NCI-H187 treated with DMSO at 0.1 percent for 48 hours (cell line): ENCODE measurements around the gene FGFBP3.

Experiments
- DNase-seq: peaks from one replicate; lab custom pipeline; 2025; lab: John Stamatoyannopoulos, UW

The FGFBP3 gene

GRCh38 chr10:91909117-91909677 is at the start of gene FGFBP3:
Gene FGFBP3 (minus strand): TSS chr10:91909486. CDS start chr10:91908969, 517 bp downstream.
- DNase-seq, result peak; percentile 26

GRCh38 chr10:91957091-91957490 is 47.8 kb upstream of the FGFBP3 start:
- DNase-seq, result no peak

GRCh38 chr10:91955114-91955513 is 45.8 kb upstream of the FGFBP3 start:
- DNase-seq, result no peak

- DNase-seq, result no peak
Observed at GRCh38 chr10:91953600-91954160, 44.4 kb upstream of the FGFBP3 start.

- DNase-seq, result no peak
Observed at GRCh38 chr10:91944880-91945630, 35.8 kb upstream of the FGFBP3 start.

GRCh38 chr10:91941426-91941825 is 32.1 kb upstream of the FGFBP3 start:
- no peak for DNase-seq

- DNase-seq, result no peak
Observed at GRCh38 chr10:91939653-91940052, 30.4 kb upstream of the FGFBP3 start.

- no peak for DNase-seq
Observed at GRCh38 chr10:91935886-91936285, 26.6 kb upstream of the FGFBP3 start.

GRCh38 chr10:91932737-91933136 is 23.5 kb upstream of the FGFBP3 start:
- no peak for DNase-seq

- DNase-seq, result no peak
Observed at GRCh38 chr10:91931526-91932190, 22.4 kb upstream of the FGFBP3 start.

GRCh38 chr10:91930939-91931338 is 21.7 kb upstream of the FGFBP3 start:
- no peak for DNase-seq

GRCh38 chr10:91925022-91925320 is 15.7 kb upstream of the FGFBP3 start:
- DNase-seq, result no peak

GRCh38 chr10:91924212-91925021 is 15.1 kb upstream of the FGFBP3 start:
- DNase-seq, result no peak

GRCh38 chr10:91923371-91924211 is 14.3 kb upstream of the FGFBP3 start, which contains the start of gene BTAF1:
Gene BTAF1 (plus strand): TSS chr10:91923770. CDS start chr10:91924077, 307 bp downstream.
- no peak for DNase-seq

- DNase-seq, result no peak
Observed at GRCh38 chr10:91919651-91920050, 10.4 kb upstream of the FGFBP3 start.

- no peak for DNase-seq
Observed at GRCh38 chr10:91910467-91910866, 1.2 kb upstream of the FGFBP3 start.

- DNase-seq, result no peak
Observed at GRCh38 chr10:91908337-91909116, 759 bp downstream of the FGFBP3 start.

GRCh38 chr10:91907914-91908336 is 1.4 kb downstream of the FGFBP3 start:
- DNase-seq, result no peak

GRCh38 chr10:91907033-91907594 is 2.2 kb downstream of the FGFBP3 start:
- no peak for DNase-seq
